Measurements from ENCODE around the gene ABCA10.

DNA sequence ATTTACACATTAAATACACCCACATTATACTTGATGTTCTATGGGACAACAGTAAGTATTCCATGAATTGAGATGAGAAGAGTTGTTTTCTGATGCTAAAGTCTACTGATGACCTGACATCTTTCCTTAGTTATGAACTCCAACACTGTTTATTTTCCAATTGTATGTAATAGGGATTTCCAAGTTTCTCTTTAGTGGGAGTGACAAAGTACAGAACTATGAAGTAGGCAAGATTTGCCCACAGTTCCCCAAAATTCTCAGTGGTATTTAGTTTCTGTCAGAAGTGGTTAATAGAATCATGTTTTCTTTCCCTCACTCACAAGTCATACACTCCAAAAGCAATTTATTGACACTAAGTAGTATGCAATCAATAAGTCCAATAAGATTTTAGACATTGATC lies 64.4 kb downstream of the ABCA10 start:
- TF ChIP-seq, protein P1, sequence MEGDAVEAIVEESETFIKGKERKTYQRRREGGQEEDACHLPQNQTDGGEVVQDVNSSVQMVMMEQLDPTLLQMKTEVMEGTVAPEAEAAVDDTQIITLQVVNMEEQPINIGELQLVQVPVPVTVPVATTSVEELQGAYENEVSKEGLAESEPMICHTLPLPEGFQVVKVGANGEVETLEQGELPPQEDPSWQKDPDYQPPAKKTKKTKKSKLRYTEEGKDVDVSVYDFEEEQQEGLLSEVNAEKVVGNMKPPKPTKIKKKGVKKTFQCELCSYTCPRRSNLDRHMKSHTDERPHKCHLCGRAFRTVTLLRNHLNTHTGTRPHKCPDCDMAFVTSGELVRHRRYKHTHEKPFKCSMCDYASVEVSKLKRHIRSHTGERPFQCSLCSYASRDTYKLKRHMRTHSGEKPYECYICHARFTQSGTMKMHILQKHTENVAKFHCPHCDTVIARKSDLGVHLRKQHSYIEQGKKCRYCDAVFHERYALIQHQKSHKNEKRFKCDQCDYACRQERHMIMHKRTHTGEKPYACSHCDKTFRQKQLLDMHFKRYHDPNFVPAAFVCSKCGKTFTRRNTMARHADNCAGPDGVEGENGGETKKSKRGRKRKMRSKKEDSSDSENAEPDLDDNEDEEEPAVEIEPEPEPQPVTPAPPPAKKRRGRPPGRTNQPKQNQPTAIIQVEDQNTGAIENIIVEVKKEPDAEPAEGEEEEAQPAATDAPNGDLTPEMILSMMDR (conservative IDR thresholded peaks at IDR 0.05; ENCODE audit: low read depth in 2 of 2): no peak
- no peak for TF ChIP-seq CREB1 (CRISPR knock-in tag; IDR thresholded peaks at IDR 0.05; ENCODE audit: low read depth)
- TF ChIP-seq POLR2AphosphoS5 (IDR thresholded peaks at IDR 0.05; ENCODE audit: low read depth): no peak
- TF ChIP-seq EZH2phosphoT487 (IDR thresholded peaks at IDR 0.05; ENCODE audit: unreplicated experiment): no peak
